Mammary epithelial cell (primary cell): ENCODE measurements around the gene CADM2.

Experiments used
- CTCF ChIP-seq, 2 donors: IDR thresholded peaks in 1 of 2; conservative IDR thresholded peaks in 1 of 2; 2 replicates each; pipeline ENCODE4 v1.5.1; 2011 to 2012; ENCODE audit warnings: inconsistent platforms in 2 of 2, low read length in 2 of 2, mild to moderate bottlenecking in 2 of 2, control low read depth in 1 of 2, low read depth in 1 of 2; ENCODE audit not compliant: insufficient read depth in 1 of 2; ENCODE audit errors: extremely low read depth in 1 of 2
- EZH2 ChIP-seq: IDR thresholded peaks from 2 replicates; pipeline ENCODE4 v1.6.1; 2012; ENCODE audit warnings: low read length, inconsistent platforms, borderline replicate concordance

DNA sequence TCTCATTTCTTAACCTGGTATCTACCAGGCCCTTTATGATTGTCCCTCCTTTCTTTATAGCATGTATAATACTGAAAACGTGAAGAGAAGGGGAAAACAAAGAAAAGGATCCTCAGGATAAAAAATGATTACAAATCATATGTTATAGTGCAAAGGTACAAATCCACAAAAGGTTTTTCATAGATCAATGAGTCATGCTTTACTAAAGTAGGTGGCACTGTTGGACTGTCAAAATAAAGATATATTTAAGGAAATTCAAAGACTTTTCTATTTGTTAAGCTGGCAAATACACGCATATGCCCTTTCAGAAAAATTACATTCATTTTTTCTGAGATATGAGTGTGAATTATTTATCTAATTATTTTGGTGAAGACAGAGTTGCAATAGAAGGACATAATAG lies 151.6 kb downstream of the CADM2 start:
- peak in 1 of 2 donors; percentile 23 for TF ChIP-seq CTCF (conservative IDR thresholded peaks at IDR 0.05 in 1 of 2, IDR thresholded peaks at IDR 0.05 in 1 of 2; ENCODE audit: extremely low read depth in 1 of 2, insufficient read depth in 1 of 2, low read depth in 1 of 2, low read length in 2 of 2)
- no peak for TF ChIP-seq EZH2
